CD4-positive, alpha-beta T cell treated with Interleukin-1 beta for 1 hour (primary cell): ENCODE data around the gene CLDN14.

Source experiments
- DNase-seq, 2 donors: peaks; one replicate each; pipeline ENCODE4 v3.0.0-alpha.2; 2020 to 2022

Gene CLDN14

DNA sequence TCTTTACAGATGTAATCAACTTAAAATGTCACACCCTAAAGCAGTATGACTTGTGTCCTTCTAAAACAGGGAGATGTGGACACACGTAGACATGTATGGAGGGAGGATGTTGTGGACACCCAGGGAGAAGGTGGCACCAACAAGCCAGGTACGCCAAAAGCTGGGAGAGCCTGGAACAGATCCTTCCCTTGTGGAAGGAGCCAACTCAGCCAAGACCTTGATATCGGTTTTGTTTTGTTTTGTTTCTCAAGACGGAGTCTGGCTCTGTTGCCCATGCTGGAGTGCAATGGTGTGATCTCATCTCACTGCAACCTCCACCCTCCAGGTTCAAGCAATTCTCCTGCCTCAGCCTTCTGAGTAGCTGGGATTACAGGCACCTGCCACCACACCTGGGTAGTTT, 49.1 kb downstream of the CLDN14 start:
- DNase-seq = no peak

DNA sequence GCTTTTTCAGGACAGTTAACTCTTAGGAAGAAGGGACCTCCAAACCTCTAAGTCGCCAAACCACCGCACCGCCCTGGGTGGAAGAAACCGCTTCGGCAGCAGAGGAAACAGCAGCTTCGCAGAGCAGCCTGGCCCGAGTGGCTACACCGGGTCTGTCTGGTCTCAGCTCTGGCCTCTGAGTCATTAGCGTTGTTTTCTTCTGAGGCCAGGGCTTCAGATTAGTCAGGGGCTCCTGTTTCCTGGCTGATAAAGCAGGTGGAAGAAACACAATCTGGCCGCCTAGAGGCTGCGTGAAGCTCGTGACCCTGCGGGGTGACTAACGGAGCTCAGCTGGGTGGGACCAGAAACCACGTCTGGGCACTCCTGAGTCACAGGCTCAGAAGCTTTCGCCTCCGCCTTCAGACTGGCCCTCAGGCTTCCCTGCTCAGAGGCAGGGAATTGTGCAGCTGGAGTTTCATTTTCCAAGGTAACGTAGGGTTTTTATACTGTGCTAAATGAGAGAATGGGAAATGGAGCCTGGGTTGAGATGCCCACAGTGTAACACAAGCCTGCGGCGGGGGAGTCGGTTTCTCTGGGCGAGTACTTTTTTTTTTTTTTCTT, 49.9 kb downstream of the CLDN14 start:
- DNase-seq = peak; percentile 40 to 78

DNA sequence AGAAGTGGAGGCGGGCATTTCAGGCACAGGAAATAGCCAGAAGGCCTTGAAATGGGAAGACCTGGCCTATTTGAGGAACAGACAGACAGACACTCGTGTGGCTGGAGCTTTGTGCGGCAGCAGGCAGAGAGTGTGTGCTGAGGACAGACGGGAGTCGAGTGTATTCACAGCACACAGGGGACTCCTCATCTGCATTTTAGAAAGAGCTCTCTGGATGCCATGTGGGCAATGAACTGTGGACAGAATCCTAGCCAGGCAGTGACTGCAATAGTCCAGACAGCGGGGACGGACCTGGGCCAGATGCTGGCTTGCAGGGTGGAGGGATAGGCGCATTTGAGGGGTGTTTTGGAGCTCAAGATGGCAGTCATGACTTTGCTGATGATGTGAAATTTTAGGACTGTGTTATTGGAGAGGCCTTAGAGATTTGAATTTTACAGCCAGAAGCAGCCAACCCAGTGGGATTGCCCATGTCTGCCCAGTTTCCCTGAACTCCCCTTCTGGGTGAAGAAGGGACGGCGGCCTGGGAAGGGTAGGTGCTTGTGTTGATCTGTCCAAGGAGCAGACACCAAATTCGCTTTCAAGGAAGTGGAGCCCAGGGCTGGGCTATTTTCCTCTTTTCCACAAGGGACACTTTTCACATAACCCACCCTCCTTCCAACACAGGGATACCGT, 51.0 kb downstream of the CLDN14 start:
- no peak for DNase-seq

DNA sequence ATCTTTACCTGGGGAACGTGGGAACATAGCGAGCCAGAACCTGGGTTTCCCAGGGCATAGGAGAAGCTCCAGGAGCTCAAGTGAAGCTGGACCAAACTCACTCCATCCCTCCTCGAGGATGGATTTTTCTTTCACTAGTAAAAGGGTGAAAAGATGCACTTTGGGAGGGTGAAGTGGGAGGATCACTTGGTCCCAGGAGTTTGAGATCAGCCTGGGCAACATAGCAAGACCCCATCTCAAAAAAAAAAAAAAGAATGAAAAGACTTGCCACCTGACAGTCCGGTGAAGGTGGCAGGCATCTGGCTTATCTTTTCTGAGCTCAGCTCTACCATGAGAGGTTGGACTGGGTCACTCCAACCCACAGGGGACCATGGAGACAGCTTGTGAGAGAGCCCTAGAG, 52.4 kb downstream of the CLDN14 start:
- no peak for DNase-seq

DNA sequence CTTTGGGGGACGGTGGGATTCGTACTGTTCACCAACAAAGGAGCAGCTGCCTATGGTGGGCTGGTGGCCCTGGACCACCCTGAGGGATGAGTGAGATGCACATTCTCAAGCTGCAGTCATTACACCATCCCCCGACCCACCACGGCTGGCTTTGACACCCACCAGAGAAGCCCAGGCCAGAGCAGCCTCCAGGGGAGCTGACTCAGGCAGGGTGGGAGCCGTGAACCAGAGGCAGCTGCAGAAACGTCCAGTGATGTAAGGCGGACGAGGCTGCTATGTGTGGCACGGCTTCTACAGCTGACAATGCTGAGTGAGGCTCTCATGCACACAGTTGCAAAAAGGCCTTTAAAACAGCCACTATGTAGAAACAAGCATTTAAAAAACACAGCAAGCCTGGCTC, 54.6 kb downstream of the CLDN14 start:
- no peak for DNase-seq

DNA sequence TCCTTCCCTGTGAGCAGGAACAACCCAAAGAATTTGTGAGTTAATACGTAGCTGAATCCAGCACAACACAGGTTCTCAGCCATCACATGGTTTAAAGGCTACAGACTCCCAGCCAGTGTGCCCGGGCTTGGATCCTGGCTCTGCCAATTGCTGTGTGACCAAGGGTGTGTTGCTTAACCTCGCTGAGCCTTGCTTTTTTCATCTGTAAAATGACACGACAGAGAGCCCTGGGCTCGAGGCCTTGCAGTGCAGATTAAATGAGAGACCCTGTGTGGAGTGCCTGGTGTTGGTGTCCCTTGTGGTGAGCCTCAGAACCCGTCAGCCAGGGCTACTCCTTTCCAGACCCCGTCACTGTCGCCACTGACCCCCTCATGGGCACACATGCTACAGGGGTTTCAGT, 55.3 kb downstream of the CLDN14 start:
- DNase-seq = no peak

DNA sequence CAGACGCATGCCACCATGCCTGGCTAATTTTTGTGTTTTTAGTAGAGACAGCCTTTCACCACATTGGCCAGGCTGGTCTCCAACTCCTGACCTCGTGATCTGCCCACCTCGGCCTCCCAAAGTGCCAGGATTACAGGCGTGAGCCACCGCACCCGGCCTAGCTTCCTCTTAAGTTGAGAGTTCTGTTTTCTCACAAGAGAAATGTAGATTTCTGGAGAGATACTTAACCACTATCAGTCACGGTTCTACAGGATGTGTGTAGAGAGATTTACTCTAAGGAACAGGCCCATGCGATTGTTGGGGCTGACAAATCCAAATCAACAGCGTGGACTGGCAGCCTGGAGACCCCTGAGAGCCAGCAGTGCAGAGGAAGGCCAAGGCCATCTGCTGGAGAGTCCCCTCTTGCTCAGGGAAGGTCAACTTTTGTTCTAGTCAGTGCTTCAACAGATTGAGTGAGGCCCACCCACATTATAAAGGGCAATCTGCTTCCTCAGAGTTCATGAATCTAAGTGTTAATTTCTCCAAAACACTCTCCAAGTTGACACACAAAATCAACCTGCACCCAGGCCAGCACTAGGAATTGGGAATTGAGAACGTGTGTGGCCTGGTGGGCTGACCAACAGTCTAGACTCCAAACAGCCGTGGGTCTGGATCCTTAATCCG, 56.0 kb downstream of the CLDN14 start:
- no peak for DNase-seq

DNA sequence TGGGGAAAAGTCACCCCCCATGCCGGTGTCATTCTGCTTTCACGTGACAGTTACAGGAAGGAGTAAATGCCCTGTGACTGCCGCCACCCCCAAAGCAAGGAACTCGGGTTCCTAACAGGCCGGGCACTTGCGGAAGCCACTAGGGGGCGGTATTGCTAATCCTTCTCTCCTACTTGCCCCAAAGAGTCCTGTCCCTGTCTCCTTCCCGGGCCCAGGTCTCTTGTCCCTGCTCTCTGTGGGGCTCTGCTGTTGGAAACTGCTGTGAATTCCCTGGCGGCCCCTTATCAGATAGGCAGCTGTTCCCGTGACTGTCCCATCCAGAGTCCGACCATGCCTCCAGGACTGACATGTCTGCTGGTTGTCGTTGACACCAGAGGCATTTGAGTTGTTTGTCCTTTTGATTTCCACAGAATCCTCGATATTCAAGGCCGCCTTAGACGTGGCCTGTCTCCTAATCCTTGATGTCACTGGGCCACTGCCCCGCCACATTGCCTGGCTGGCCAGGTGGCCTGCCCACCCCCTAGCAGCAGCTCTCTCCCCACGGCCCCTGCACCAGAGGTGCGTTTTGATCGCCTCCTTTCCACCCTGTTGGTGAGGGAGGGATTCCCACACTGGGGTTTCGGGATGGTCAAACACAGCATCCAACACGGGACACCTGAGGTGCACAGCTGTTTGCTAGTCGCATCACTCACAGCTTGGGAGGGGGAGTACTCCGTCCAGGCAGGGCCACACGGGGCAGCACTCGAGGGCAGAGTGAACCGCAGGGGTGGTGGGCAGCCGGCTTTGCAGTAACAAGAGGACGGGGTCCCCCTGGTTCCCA, 57.4 kb downstream of the CLDN14 start:
- peak; percentile 5 to 30 for DNase-seq

DNA sequence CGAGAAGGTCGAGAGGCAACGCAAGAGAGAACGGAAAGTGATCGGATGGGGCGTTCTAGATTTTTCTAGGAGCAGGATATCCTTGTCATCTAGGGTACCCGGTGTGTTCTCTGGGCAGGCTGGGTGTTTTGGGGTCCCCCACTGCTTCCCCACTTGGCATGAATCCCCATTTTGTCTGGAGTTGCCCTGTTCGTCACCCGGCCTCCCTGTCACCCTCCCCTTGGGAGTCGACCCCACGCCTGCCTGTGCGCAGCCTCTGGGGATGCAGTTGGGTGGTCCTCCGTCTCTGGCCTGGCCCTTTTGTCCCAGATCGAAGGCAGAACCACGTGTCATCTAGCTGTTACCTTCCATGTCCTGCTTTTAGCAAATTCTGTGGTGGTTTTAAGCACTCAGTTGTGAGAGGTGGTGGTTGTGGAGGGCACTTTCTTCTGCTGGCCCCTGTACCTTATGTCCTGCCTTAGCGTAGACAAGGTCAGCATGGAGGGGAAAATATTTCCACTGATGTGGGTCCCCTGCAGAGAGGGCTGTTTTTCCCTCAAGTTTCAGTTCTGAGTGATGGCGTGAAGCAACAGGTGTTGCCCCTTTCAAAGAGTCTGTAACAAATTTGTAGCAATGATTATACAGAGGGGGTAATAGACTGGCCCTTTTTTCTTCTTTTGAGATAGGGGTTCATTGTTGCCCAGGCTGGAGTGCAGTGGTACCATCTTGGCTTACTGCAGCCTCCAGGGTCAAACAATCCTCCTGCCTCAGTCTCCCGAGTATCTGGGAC, 59.2 kb downstream of the CLDN14 start:
- DNase-seq = no peak

DNA sequence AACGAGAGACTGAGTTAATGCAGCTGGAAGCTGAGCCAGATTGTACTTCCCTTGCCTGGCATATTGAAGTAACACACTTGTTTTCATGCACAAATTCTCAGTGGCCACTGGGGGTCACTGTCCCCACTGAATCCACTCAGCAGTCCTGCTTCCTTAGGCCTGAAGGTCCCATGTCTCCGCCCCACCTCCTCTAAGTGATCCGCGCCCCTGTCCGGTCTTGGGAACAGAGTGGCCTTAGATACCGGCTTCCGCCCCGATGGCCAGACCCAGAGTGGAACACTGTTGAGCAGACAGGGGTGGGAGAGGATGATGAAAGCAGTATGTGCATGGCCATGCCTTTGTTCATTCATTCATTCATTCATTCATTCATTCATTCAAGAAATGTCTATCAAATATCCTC, 59.9 kb downstream of the CLDN14 start:
- peak; percentile 16 to 48 for DNase-seq

DNA sequence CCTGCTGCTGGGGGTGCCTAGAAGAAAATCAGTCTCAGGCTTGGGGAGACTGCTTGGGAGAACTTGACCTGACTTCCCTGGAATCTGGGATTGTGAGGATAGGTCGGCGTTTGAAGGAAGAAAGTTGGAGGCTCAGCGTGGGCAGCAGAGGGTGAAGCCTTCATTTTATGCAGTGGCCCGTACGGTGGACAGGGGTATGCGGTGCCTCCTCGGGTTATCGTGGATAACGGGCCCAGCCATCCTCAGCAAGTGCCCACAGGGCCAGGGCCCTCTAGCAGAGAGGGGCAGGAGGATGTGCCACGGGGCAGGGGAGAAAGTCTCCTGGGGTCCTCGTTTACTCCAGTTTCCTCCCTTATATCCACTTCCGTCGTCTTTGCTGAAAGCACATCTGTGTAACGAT, 60.7 kb downstream of the CLDN14 start:
- DNase-seq = no peak

DNA sequence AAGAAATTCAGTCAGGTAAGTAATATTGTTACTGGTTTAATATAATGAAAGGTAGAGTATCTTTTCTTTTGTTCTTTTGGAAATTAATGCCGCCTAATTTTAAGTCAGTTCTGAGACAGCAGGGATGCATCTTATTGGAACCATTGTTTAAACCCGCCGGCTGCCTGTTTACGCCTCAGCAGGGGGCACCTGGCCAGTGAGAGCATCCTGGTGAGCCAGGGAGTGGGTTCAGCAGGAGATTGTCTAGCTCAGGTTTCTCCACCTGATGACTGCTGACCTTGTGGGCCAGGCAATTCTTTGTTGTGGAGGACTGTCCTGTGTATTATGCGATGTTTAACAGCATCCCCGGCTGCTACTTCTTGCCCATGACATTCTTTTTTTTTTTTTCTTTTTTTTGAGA, 64.5 kb downstream of the CLDN14 start:
- DNase-seq = no peak

DNA sequence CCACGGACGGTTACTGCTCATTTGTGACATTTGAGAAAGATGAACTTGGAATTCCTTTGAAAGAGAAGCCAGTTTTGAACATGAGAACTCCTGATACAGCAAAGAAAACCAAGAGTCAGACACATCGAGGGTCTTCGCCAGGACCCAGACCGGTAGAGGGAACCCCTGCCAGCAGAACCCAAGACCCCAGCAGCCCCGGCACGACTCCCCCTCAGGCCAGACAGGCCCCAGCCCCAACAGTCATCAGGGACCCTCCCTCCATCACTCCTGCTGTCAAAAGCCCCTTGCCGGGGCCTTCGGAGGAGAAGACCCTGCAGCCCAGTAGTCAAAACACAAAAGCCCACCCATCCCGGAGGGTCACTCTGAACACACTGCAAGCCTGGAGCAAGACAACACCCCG, 67.0 kb downstream of the CLDN14 start:
- no peak for DNase-seq

DNA sequence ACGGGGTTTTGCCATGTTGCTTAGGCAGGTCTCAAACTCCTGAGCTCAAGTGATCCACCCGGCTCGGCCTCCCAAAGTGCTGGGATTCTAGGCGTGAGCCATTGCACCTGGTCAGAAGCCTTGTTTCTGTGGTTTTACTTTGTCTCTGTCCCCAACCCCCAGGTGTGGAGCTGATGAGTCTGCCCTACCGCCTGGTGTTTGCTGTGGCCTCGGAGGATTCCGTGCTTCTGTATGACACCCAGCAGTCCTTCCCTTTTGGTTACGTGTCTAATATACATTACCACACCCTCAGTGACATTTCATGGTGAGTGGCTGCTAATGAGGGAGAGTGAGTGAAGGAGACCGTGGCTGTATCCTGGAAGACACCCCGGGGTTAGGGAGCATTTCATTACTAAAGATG, 68.6 kb downstream of the CLDN14 start:
- DNase-seq = no peak
